Kidney capillary endothelial cell (primary cell): ENCODE data around the gene RPA4.
A peak's percentile ranks its signal among the peaks of the same experiment; 100 is the strongest.
"Not testable (repeated sequence)": the region's sequence is repeated elsewhere in the genome, so short reads cannot be mapped to it uniquely, and the experiment has no call there.

Source experiments
- DNase-seq: peaks from one replicate; pipeline ENCODE4 v3.0.0-alpha.2; 2018; ENCODE audit warnings: low spot score

Gene RPA4, protein sequence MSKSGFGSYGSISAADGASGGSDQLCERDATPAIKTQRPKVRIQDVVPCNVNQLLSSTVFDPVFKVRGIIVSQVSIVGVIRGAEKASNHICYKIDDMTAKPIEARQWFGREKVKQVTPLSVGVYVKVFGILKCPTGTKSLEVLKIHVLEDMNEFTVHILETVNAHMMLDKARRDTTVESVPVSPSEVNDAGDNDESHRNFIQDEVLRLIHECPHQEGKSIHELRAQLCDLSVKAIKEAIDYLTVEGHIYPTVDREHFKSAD

DNA sequence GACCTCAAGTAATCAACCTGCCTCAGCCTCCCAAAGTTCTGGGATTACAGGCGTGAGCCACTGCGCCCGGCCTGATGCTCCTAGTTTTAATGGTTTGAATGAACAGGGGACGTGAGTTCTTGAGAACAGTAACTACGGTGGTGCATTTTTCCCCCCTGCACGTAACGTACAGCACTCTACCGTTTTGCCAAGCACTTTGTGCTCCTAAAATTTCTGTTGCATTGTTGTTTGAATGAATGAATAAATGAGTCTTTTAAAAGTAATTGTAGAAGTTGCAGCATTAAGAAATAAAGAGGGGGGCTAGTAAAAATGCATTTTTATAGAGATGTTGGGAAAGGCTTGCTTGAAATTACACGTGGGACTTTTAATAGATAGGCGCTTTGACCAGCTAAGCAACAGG is at the start of gene RPA4:
Gene RPA4 (plus strand): TSS at position 301 of the 400 bp plus-strand sequence. CDS start 403 bp downstream, outside the sequence.
- DNase-seq: no peak

DNA sequence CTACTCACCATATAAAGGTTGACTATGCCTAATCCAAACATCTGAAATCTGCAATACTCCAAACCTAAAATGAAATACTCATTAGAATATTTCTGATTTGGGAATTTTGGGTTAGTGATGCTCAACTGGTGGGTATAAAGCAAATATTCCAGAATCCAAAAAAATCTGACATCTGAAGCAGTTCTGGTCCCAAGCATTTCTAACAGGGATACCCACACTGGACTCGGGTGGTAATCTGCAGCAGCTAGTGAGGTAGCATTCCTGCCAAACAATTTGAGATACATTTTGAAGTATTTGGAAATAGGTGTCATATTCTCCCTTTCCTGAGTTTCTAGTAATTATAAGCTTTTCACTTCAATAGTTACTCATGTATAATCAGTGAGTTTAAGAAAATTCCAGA is 49.6 kb upstream of the RPA4 start:
- no peak for DNase-seq

DNA sequence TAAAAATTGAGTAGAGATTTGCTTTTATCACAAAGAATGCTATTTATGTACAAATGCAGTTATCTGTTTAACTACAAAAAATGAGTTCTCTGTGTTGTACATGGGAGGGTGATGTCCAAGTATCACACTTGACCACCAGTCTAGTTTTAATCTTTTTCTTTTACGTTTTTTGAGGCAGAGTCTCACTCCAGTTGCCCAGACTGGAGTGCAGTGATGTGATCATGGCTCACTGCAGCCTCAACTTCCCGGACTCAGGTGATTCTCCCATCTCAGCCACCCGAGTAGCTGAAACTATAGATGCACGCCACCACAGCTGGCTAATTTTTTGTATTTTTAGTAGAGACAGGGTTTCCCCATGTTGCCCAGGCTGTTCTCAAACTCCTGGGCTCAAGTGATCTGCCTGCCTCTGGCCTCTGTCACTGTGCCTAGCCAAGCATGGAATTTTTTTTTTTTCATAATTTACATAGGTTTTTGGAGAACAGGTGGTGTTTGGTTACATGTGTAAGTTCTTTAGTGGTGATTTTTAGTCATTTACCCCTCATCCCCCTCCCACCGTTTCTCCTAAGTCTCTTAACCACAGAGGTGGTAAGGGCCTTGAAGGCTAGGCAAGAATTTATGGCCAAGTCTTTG is 47.9 kb upstream of the RPA4 start:
- DNase-seq: no peak

DNA sequence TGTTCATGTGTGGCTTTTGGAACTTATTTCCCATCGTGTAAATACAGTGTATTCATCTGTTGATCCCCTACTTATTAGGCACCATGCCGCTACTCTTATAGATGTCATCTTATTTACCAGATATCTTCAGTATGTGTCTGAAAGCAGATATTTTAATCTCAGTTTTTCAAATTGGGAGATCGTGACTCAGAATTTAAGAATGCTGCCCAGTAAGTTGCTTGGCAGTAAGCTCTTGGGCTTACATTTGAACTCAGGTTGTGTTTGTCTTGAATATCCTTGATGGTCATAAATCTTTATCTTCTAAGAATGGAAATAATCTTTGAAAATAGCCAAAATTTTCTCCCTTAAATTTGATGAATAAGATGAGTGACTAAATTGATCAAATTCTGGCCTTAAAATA is 45.9 kb upstream of the RPA4 start:
- no peak for DNase-seq

DNA sequence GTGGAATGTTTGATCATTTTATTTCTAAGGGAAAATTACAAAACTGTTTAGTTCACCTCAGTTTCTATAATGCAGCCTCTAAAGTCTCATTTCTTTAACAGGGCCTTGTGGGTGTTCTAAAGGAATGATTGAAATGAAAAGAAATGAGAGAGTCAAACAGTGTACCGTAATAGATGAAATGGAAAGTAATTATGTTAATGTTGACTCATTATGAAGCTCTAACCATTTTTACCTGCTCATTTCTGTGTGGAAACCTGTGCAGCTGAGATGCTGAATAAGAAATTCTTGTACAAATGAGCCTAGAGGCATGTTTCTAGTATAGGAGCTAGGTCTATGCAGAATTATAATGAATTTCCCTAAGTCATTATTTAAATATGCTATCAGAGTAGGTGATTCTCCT is 45.2 kb upstream of the RPA4 start:
- no peak for DNase-seq

DNA sequence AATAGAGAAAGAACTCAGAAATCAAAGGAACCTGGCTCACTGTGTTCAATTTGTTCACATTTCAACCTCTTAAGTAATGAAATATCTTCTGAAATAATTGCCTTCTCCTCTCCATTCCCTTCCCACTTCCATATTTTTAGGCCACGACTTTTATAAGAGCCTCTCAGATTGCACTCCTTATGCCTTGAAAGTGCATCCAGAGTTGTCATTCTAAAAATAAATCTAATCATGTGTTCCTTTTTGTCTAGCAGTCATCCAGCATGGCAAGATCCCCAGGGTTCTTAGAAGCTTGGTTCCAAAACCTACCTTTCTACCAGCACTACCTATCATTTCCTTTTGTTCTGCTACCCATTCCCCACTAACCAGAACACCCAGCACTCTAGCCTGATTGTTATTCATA is 42.4 kb upstream of the RPA4 start:
- DNase-seq: no peak

DNA sequence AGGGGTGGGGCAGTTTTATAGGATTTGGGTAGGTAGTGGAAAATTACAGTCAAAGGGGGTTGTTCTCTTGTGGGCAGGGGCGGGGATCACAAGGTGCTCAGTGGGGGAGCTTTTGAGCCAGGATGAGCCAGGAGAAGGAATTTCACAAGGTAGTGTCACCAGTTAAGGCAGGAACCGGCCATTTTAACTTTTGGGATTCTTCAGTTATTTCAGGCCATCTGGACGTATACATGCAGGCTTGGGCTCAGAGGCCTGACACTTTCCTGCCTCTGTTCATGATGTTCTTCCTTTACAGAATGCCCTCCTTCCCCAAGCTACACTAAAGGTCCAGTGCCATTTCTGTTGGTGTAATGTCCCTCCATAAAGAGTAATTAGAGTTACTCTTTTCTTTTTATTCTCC is 41.8 kb upstream of the RPA4 start:
- DNase-seq: not testable (repeated sequence)

DNA sequence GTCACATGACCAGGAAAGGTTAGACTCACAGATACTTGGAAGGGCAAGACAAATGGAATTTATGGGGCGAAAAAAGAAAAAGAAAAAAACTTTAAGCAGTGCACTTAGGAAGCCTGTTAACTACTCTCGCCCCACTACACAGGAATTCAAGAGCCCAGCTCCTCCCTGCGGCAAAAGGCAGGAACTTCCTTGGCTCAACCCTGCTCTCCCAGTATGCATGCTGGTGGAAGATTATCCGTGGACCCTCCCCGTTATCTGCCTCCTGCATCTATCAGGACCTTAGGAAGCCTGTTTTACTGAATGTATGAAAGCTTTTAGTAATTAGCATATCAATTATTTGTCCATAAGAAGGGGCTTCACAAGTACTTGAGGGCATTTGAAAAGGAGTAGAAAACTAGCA is 40.1 kb upstream of the RPA4 start:
- no peak for DNase-seq

DNA sequence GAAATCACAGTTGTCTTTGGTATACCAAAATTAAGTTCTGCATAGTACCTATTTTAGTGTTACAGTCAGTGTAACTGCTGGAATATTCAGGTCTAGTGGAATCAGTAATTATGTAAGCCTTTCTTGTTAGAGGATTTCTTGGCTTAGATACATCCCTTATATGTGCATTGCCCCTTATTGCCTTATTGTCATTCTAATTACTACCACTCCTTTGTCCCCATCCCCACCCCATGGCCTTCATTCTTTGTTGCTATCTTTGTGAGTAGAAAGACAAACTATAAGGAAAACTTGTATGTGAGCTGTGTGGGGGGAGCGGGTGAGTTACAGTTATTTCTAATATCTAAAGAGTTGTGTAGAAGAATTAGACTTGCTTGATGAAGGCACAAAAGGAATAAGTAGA is 36.9 kb upstream of the RPA4 start:
- DNase-seq: no peak

DNA sequence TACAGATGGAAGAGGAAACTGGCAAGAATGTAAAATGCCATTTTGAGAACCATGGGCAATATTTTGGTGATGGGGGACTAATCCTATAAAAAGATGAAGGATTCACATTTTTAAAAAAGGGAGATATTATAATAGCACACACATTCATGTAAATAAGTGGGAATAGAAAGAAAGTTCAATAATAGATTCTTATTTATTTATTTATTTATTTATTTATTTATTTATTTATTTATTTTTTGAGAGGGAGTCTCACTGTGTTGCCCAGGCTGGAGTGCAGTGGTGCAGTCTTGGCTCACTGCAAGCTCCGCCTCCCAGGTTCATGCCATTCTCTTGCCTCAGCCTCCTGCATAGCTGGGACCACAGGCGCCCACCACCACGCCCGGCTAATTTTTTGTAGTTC is 24.3 kb upstream of the RPA4 start:
- DNase-seq: not testable (repeated sequence)

DNA sequence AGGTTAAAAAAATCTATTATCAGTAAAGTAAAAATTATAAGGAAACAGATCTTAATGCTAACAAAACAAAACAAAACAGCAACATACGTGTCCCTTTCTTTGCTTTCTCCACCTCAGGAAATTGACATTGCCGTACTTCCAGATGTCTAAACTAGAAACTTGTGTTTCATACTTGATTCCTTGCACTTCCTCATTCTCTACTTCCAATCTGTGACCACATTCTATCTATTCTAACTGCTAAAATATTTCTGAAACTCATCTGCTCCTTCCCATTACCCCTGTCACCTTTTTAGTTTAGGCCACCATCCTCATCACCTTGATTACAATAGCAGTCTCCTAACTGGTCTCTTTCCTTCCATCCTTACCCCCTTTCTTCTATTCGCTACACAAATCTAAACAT is 22.5 kb upstream of the RPA4 start:
- no peak for DNase-seq

DNA sequence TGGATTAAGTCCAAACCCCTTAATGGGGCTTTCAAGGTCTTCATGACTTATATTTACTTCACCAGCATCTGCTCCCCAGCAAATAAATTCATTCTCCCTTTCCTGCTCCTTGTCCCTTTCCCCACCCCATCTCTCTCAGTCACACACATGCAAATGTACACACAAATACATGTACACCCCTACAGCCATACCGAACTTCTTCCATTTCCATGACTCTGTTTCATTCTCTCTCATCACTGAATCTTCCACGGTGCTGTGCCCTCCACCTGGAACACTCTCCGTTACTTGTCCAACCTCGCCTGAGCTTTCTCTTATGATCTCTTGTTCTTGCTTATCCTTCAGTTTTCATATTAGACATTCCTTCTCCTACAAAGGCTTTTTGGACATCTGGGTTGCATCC is 22.0 kb upstream of the RPA4 start:
- no peak for DNase-seq

DNA sequence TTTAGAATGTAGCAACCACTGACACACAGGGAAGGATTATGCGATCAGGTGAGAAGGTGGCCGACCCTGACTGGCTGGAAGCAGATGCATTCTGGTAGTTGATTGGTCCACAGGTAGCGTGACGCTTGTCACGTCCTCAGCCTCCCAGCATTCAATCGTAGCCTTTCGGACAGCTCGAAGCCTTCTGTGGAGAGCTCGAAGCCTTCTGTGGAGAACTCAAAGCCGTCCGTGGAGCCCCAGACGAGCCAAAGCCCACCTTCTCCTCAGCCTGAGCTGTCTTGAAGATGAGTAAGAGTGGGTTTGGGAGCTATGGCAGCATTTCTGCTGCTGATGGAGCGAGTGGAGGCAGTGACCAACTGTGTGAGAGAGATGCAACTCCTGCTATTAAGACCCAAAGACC is 319 bp downstream of the RPA4 start:
- no peak for DNase-seq

DNA sequence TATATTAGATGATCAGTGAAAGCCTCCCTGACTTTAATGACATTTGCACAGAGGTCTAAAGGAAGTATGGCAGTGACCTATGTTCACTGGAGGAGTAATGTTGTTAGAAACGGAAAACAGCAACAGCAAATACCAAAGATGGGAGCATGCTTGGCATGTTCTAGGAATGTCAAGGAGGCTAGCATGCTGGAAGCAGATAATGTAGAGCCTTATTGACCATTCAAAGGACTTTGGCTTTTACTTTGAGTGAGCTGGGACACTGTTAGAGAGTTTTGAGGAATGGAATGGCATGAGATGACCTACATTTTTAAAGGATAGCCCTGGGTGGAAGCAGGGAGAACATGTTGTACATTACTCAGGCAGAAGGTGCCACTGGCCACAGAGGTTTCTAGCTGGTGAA is 6.0 kb downstream of the RPA4 start:
- DNase-seq: no peak

DNA sequence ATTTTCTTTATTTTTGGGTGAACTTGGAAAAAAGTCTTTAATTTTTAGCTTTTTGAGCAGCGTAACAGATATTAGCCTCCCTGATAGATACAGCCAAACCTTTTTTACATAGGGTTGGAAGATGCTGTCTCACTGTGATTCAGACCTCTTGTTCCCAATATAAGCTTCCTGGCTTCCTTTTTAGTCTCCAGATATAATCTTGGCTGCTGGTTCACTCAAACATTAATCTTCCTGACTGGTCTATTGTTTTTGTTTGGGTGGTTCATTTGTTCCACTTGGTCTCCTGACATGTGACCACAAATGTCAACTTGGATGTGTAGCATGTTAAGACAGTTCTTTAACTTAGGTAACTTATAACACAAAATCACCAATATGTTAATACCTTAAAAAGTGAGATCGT is 23.0 kb downstream of the RPA4 start:
- peak; percentile 66 for DNase-seq

DNA sequence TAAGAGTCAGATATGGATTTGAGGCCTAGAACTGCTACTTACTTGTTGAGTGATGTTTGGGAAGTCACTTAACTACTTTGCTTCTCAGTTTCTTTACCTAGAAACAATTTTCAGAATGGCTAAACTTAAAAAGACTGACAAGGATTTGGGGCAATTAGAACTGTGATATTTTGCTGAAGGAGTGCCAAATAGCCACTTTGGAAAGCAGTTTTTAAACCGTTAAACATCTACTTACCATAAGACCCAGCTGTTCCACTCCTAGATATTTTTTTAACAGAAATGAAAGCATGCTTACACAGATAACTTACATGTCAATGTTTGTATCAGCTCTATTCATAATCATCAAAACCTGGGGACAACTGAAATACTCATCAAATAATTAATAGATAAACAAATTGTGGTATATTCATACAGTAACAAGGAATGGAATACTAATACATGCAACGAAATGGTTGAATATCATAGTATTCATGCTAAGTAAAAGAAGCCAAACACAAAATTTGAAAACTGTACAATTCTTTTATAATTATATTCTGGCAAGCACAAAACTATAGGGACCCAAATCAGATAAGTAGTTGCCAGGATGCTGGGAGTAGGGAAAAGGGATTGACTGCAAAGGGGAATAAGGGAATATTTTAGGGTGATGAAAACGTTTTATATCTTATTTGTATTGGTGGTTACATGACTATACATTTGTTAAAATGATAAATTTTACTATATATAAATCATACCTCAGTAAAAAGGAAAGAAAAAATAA is 24.0 kb downstream of the RPA4 start:
- DNase-seq: no peak

DNA sequence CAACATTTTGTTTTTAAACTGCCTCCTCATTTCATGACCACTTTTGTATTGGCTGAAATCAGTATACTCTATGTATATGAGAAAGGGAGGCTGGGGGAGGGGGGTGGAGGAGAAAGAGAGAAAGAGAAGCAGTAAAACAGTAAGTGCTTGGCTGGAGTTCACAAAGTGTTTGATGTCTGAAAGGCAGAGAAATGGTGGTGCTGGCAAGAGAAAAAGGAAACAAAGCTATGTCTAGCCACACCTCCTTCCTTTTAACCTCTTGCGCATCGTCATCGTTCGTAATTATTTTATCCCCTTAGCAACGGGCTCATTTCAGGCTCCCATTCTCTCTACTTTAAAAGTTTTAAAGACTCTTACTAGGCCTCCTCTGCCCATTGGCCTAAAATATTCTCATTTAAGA is 25.6 kb downstream of the RPA4 start:
- peak; percentile 32 for DNase-seq

DNA sequence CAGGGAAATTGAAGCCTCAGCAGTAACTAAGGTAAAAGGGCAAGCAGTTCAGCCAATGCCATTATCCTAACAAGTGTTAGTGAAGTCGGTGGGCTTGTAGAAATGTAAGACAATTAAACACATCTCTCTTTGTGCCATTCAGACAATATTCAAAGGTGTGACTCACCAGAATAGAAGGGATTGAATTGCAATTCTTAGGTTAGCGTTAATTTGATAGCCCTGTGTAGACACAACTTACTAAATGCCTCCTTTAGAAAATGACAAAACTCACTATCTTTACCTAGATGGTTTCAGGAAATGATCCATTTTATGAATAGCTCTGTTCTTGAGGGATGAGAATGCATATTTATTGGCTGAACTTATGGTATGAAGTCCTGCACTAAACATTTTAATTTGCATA is 35.2 kb downstream of the RPA4 start:
- DNase-seq: no peak

DNA sequence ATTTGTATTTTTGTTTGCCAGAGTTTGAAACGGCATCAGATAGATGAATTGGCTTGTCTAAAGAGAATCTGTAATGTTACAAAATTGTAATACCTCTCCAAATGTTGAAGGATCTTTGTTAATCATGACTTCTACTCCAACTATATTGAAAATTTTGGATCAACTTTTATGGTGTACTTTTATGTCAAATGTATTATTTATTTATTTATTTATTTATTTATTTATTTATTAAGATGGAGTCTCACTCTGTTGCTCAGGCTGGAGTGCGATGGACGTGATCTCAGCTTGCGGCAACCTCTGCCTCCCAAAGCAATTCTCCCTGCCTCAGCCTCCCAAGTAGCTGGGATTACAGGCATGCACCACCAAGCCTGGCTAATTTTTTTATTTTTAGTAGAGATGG is 36.0 kb downstream of the RPA4 start:
- DNase-seq: no peak

DNA sequence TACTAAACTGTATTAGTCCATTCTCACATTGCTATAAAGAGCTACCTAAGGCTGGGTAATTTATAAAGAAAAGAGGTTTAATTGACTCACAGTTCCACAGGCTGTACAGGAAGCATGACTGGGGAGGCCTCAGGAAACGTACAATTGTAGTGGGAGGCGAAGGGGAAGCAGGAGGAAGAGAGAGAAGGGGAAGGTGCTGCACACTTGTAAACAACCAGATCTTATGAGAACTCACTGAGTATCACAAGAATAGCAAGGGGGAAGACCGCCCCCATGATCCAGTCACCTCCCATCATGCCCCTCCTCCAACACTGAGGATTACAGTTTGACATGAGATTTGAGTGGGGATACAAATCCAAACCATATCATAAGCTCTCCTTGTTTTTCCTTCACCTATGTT is 40.9 kb downstream of the RPA4 start:
- peak; percentile 18 for DNase-seq

DNA sequence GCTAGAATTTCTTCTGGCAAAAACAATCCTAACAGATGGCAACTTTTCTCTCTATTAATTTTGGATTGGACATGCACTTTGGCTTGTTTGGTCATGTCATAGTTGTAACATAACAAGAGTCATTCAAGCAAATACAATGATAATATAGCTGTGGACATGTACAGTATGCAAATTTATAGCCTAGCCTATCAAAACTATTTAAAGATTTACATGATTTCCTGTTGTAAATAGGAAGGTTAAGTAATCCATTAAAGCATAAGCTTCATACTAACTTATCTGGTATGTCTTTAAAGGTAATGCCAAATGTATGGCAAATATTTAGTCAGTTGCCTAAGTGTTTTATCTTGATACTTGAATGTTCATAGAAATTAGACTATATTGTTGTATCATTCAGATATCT is 45.3 kb downstream of the RPA4 start:
- no peak for DNase-seq
